Measurements from ENCODE around the gene GALR3.

DNA sequence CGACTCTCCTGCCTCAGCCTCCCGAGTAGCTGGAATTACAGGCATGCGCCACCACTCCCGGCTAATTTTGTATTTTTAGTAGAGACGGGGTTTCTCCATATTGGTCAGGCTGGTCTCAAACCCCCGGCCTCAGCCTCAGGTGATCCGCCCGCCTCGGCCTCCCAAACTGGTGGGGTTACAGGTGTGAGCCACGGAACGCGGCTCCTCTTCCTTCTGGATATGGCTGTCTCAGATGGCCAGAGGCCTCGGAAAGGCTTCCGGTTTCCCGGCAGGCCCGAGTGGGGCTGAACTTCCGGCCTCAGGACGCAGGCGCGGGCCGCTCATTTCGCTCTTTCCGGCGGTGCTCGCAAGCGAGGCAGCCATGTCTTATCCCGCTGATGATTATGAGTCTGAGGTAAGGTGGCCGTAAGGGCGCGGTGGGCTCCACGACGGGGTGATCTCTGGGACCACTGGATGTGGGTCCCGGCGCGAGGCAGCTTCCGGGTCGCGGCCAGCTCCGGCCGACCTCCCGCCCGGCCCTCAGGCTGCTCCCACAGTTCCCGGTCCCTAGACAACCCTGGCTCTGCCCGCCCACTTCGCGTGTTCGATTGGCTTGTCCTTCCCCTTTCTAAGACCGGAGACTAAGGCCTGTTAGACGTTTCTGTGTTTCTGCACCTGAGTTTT is 26.0 kb downstream of the GALR3 start, which contains the start of gene EIF3L:
- TF ChIP-seq, protein P1, sequence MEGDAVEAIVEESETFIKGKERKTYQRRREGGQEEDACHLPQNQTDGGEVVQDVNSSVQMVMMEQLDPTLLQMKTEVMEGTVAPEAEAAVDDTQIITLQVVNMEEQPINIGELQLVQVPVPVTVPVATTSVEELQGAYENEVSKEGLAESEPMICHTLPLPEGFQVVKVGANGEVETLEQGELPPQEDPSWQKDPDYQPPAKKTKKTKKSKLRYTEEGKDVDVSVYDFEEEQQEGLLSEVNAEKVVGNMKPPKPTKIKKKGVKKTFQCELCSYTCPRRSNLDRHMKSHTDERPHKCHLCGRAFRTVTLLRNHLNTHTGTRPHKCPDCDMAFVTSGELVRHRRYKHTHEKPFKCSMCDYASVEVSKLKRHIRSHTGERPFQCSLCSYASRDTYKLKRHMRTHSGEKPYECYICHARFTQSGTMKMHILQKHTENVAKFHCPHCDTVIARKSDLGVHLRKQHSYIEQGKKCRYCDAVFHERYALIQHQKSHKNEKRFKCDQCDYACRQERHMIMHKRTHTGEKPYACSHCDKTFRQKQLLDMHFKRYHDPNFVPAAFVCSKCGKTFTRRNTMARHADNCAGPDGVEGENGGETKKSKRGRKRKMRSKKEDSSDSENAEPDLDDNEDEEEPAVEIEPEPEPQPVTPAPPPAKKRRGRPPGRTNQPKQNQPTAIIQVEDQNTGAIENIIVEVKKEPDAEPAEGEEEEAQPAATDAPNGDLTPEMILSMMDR (IDR thresholded peaks at IDR 0.05; ENCODE audit: control extremely low read depth in 1 of 3, insufficient read depth in 1 of 3, low read depth in 1 of 3, low read length in 3 of 3) = no peak
- TF ChIP-seq YY1 (IDR thresholded peaks at IDR 0.05; ENCODE audit: low read depth, low read length) = peak; percentile 90
- TF ChIP-seq, protein P2, sequence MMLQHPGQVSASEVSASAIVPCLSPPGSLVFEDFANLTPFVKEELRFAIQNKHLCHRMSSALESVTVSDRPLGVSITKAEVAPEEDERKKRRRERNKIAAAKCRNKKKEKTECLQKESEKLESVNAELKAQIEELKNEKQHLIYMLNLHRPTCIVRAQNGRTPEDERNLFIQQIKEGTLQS (IDR thresholded peaks at IDR 0.05; ENCODE audit: insufficient read depth, low read depth, low read length) = no peak
- TF ChIP-seq ZNF274 (IDR thresholded peaks at IDR 0.05; ENCODE audit: borderline replicate concordance, extremely low read depth, low read length) = no peak
- no peak for TF ChIP-seq KDM1A (IDR thresholded peaks at IDR 0.05; ENCODE audit: borderline replicate concordance, low read length)
- no peak for TF ChIP-seq CEBPB (IDR thresholded peaks at IDR 0.05; ENCODE audit: low read depth, low read length)
- TF ChIP-seq CHD2 (IDR thresholded peaks at IDR 0.05; ENCODE audit: low read length) = no peak
- TF ChIP-seq POLR2AphosphoS5 (IDR thresholded peaks at IDR 0.05; ENCODE audit: low read depth, low read length) = peak; percentile 97
- TF ChIP-seq EZH2 (IDR thresholded peaks at IDR 0.05; ENCODE audit: low read depth, low read length, severe bottlenecking) = no peak
- TF ChIP-seq, protein P3, sequence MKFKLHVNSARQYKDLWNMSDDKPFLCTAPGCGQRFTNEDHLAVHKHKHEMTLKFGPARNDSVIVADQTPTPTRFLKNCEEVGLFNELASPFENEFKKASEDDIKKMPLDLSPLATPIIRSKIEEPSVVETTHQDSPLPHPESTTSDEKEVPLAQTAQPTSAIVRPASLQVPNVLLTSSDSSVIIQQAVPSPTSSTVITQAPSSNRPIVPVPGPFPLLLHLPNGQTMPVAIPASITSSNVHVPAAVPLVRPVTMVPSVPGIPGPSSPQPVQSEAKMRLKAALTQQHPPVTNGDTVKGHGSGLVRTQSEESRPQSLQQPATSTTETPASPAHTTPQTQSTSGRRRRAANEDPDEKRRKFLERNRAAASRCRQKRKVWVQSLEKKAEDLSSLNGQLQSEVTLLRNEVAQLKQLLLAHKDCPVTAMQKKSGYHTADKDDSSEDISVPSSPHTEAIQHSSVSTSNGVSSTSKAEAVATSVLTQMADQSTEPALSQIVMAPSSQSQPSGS (IDR thresholded peaks at IDR 0.05; ENCODE audit: low read length) = no peak
- TF ChIP-seq POLR2A (IDR thresholded peaks at IDR 0.05; ENCODE audit: control extremely low read depth in 1 of 2, low read depth in 2 of 2, low read length in 2 of 2) = peak; percentile 89 to 98

Data from H1 (cell line).